ENCODE data around the gene MARCHF3.
"Not testable (repeated sequence)": the region's sequence is repeated elsewhere in the genome, so short reads cannot be mapped to it uniquely, and the experiment has no call there.

The MARCHF3 gene

DNA sequence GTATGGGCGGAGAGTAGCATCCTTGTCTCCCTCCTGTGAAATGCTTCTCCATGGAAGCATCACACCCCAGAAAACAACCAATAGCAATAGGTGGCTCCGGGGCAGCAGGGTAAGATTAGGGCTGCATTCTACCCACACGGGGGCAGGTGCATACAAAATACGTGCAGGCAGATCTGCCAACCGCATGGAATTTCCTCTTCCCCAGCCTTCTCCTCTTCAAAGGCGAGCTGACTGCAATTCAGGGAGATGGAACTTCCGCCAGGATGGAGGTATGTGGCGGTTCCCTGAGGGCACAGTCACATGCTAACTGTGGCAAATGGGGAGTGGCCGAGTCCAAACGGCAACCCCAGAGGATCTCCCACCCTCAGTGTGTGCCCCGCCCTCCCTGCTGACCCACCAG is 171.9 kb downstream of the MARCHF3 start:
- Histone ChIP-seq H2AFZ (ENCODE audit: low read depth) (no peak overlapping the region), H3K4me3 (IDR thresholded peaks at IDR 0.05; ENCODE audit: insufficient read depth, low read depth, low read length) (no peak overlapping the region), H3K4me1 (ENCODE audit: low read depth, poor library complexity, severe bottlenecking) (no peaks in the 10 kb centered on the region), H3K36me3 (ENCODE audit: insufficient read depth) (no peaks in the 10 kb centered on the region), H3K9ac (no peak overlapping the region), H3K27me3 (ENCODE audit: insufficient read depth, low read depth) (no peaks in the 10 kb centered on the region), H3K4me2 (no peak overlapping the region), H4K20me1 (ENCODE audit: insufficient read depth) (no peaks in the 10 kb centered on the region), H3K79me2 (ENCODE audit: insufficient read depth, low read depth) (no peaks in the 10 kb centered on the region), H3K27ac (no peak overlapping the region)
- TF ChIP-seq, protein P1, sequence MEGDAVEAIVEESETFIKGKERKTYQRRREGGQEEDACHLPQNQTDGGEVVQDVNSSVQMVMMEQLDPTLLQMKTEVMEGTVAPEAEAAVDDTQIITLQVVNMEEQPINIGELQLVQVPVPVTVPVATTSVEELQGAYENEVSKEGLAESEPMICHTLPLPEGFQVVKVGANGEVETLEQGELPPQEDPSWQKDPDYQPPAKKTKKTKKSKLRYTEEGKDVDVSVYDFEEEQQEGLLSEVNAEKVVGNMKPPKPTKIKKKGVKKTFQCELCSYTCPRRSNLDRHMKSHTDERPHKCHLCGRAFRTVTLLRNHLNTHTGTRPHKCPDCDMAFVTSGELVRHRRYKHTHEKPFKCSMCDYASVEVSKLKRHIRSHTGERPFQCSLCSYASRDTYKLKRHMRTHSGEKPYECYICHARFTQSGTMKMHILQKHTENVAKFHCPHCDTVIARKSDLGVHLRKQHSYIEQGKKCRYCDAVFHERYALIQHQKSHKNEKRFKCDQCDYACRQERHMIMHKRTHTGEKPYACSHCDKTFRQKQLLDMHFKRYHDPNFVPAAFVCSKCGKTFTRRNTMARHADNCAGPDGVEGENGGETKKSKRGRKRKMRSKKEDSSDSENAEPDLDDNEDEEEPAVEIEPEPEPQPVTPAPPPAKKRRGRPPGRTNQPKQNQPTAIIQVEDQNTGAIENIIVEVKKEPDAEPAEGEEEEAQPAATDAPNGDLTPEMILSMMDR (conservative IDR thresholded peaks at IDR 0.05; ENCODE audit: low read depth, low read length): no peak

DNA sequence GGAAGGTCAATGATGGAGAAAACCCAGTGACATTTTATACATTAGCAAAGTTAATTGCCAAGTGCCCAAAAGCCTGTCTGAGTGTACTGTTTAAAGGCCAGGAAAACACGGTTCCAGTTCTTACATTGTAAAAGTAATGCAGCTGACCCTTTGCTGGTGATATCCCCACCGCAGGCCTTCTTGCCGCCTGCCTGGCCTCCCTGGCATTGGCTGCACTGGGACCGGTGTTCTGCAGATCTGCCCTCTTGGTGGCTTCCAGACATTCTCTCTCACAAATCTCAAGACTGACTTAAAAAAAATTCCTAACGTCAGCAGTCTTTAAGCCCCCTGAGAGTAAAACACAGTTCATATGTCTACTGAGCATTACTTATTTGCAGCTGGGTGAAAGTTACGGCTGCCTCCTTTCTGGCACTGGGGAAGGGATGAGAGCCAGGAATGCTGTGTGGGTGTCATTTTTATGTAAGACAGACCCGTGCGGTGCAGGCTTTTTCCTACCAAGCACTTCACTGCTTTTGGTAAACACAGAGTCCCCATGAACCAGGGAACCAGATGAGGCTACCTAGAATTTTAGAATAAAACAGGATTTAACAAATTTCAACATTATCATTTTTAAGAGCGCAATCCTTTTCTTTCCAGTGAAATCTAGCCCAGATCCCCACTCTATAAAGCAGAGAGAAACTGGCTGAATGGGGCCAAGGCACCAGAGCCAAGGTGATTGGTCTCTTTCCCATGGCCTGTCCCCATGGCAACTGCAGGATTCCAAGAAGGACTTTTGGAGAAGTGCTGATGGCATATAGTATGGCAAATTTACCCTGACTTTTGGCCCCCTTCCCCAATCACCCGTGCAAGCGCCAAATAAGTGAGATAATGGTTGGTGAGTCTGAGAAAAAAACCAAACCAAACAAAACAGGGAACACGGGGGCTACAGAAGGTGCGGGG is 172.6 kb downstream of the MARCHF3 start:
- no peak overlapping the region for H3K27ac ChIP-seq
- H3K4me3 ChIP-seq (IDR thresholded peaks at IDR 0.05; ENCODE audit: insufficient read depth, low read depth, low read length): no peak overlapping the region
- H3K4me1 ChIP-seq (ENCODE audit: low read depth, poor library complexity, severe bottlenecking): no peaks in the 10 kb centered on the region
- no peaks in the 10 kb centered on the region for H3K79me2 ChIP-seq (ENCODE audit: insufficient read depth, low read depth)
- no peak overlapping the region for H2AFZ ChIP-seq (ENCODE audit: low read depth)
- no peak overlapping the region for H3K4me2 ChIP-seq
- no peaks in the 10 kb centered on the region for H3K27me3 ChIP-seq (ENCODE audit: insufficient read depth, low read depth)
- TF ChIP-seq, protein P1 (conservative IDR thresholded peaks at IDR 0.05; ENCODE audit: low read depth, low read length): no peak
- no peak overlapping the region for H3K9ac ChIP-seq
- H4K20me1 ChIP-seq (ENCODE audit: insufficient read depth): no peaks in the 10 kb centered on the region
- H3K36me3 ChIP-seq (ENCODE audit: insufficient read depth): no peaks in the 10 kb centered on the region

DNA sequence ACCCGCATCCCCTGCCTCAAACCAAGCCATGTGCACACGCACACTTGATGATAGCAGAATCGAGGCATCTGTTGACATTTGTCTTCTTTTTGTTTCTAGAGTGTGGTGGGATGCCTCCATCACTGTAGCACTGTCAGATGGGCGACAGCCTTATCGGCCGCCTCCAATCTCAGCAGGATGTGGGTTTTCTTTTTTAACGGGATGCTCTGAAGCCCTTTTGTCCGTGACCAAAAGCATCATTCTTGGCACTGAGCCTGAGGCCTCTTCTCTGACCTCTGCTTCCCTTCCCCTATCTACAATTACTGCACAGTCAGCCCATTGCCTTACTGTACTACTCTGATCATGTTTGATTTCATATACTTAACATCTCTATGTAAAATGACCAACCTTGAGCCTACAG is 175.1 kb downstream of the MARCHF3 start:
- Histone ChIP-seq H3K4me1 (ENCODE audit: low read depth, poor library complexity, severe bottlenecking) (no peaks in the 10 kb centered on the region), H3K4me3 (IDR thresholded peaks at IDR 0.05; ENCODE audit: insufficient read depth, low read depth, low read length) (no peak overlapping the region), H3K79me2 (ENCODE audit: insufficient read depth, low read depth) (no peaks in the 10 kb centered on the region), H3K4me2 (no peak overlapping the region), H3K36me3 (ENCODE audit: insufficient read depth) (no peaks in the 10 kb centered on the region), H2AFZ (ENCODE audit: low read depth) (no peak overlapping the region), H4K20me1 (ENCODE audit: insufficient read depth) (no peaks in the 10 kb centered on the region), H3K27ac (no peak overlapping the region), H3K27me3 (ENCODE audit: insufficient read depth, low read depth) (no peaks in the 10 kb centered on the region), H3K9ac (no peak overlapping the region)
- TF ChIP-seq, protein P1 (conservative IDR thresholded peaks at IDR 0.05; ENCODE audit: low read depth, low read length): no peak

DNA sequence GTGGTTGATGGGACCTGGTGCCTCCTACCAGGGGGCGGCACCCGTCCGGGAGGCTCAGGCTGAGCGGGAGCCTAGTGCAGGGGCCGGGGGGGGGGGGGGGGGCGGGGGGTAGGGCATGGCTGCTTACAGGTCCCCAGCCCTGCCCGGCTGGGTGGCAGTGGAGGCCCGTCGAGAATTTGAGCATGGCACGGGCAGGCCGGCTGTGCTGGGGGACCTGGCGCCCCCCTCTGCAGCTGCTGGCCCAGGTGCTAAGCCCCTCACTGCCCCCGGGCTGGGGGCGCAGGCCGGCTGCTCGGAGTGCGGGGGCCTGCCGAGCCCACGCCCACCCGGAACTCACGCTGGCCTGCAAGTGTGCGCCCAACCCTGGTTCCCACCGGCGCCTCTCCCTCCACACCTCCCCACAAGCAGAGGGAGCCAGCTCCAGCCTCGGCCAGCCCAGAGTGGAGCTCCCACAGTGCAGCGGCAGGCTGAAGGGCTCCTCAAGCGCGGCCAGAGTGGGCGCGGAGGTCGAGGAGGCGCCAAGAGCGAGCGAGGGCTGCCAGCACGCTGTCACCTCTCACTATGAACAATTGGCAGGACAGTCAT is 175.7 kb downstream of the MARCHF3 start:
- Histone ChIP-seq H3K4me3 (IDR thresholded peaks at IDR 0.05; ENCODE audit: insufficient read depth, low read depth, low read length) (no peak overlapping the region), H3K27ac (no peak overlapping the region), H3K27me3 (ENCODE audit: insufficient read depth, low read depth) (no peaks in the 10 kb centered on the region), H3K79me2 (ENCODE audit: insufficient read depth, low read depth) (no peaks in the 10 kb centered on the region), H3K9ac (no peak overlapping the region), H3K4me2 (no peak overlapping the region), H4K20me1 (ENCODE audit: insufficient read depth) (no peaks in the 10 kb centered on the region), H3K36me3 (ENCODE audit: insufficient read depth) (no peaks in the 10 kb centered on the region), H3K4me1 (ENCODE audit: low read depth, poor library complexity, severe bottlenecking) (no peaks in the 10 kb centered on the region), H2AFZ (ENCODE audit: low read depth) (no peak overlapping the region)
- TF ChIP-seq, protein P1 (conservative IDR thresholded peaks at IDR 0.05; ENCODE audit: low read depth, low read length): no peak

DNA sequence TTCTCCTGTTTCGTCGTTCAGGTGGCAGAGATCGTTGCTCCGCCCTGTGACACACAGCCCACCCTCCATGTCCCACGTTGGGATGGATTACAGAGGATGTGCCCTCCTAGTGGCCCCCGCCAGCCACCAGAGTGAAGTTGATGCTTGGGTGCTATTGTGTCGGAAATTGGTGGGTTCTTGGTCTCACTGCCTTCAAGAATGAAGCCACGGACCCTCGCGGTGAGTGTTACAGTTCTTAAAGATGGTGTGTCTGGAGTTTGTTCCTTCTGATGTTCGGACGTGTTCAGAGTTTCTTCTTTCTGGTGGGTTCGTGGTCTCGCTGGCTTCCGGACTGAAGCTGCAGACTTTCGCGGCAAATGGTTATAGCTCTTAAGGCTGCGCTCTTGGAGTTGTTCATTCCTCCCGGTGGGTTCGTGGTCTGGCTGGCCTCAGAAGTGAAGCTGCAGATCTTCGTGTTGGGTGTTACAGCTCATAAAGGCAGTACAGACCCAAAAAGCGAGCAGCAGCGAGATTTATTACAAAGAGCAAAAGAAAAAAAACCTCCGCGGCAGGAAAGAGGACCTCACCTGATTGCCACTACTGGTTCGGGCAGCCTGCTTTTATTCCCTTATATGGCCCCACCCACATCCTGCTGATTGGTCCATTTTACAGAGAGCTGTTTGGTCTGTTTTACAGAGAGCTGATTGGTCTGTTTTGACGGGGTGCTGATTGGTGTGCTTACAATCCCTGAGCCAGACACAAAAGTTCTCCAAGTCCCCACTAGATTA is 176.6 kb downstream of the MARCHF3 start:
- not testable (repeated sequence) for H3K4me1 ChIP-seq (ENCODE audit: low read depth, poor library complexity, severe bottlenecking); H4K20me1 ChIP-seq (ENCODE audit: insufficient read depth); H3K4me3 ChIP-seq (IDR thresholded peaks at IDR 0.05; ENCODE audit: insufficient read depth, low read depth, low read length); H3K36me3 ChIP-seq (ENCODE audit: insufficient read depth); H3K79me2 ChIP-seq (ENCODE audit: insufficient read depth, low read depth); H3K4me2 ChIP-seq; H2AFZ ChIP-seq (ENCODE audit: low read depth); H3K27ac ChIP-seq; H3K27me3 ChIP-seq (ENCODE audit: insufficient read depth, low read depth); H3K9ac ChIP-seq
